ENCODE results near the gene PDHB.

DNA sequence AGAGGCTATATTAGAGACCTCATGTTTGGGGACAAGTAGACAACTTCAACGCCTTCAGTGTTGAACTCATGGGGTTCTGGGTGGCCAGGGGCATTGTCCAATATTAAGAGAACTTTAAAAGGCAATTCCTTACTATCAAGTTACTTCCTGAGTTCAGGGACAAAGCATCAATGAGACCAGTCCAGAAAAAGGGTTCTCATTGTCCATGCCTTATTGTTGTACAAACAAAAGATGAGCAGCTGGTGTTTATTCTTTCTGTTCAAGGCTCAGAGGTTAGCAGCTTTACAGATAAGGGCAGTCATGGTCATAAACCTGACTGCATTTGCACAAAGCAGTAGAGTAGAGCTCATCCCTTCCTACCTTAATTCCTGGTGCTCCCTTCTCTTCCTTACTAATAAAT is 18.5 kb upstream of the PDHB start:
- TF ChIP-seq ZFX (IDR thresholded peaks at IDR 0.05) = no peak
- TF ChIP-seq, protein P1, sequence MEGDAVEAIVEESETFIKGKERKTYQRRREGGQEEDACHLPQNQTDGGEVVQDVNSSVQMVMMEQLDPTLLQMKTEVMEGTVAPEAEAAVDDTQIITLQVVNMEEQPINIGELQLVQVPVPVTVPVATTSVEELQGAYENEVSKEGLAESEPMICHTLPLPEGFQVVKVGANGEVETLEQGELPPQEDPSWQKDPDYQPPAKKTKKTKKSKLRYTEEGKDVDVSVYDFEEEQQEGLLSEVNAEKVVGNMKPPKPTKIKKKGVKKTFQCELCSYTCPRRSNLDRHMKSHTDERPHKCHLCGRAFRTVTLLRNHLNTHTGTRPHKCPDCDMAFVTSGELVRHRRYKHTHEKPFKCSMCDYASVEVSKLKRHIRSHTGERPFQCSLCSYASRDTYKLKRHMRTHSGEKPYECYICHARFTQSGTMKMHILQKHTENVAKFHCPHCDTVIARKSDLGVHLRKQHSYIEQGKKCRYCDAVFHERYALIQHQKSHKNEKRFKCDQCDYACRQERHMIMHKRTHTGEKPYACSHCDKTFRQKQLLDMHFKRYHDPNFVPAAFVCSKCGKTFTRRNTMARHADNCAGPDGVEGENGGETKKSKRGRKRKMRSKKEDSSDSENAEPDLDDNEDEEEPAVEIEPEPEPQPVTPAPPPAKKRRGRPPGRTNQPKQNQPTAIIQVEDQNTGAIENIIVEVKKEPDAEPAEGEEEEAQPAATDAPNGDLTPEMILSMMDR (conservative IDR thresholded peaks at IDR 0.05) = no peak
